NB4 (cell line): ENCODE measurements around the gene ANKHD1.

Source experiments
- MYC ChIP-seq: IDR thresholded peaks from 2 replicates; pipeline ENCODE4 v1.6.1; 2011; ENCODE audit warnings: low read depth, low read length
- POLR2A ChIP-seq: IDR thresholded peaks from 2 replicates; pipeline ENCODE4 v1.6.1; 2011; ENCODE audit warnings: mild to moderate bottlenecking; ENCODE audit not compliant: insufficient read length; ENCODE audit errors: extremely low read depth
- TF ChIP-seq, protein P1 (sequence below): IDR thresholded peaks from one replicate; pipeline ENCODE4 v1.5.1; 2012; ENCODE audit warnings: low read depth, low read length

DNA sequence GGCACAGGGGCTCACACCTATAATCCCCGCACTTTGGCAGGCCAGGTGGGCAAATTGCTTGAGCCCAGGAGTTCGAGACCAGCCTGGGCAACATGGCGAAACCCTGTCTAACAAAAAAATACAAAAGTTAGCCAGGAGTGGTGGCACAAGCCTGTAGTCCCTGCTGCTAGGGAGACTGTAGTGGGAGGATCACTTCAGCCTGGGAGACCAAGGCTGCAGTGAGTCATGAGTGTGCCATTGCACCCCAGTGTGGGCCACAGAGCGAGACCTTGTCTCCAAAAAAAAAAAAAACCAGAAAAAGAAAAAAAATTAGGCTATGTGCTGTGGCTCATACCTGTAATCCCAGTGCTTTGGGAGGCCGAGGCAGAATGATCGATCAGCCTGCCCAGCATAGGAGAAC, 87.3 kb downstream of the ANKHD1 start:
- TF ChIP-seq, protein P1, sequence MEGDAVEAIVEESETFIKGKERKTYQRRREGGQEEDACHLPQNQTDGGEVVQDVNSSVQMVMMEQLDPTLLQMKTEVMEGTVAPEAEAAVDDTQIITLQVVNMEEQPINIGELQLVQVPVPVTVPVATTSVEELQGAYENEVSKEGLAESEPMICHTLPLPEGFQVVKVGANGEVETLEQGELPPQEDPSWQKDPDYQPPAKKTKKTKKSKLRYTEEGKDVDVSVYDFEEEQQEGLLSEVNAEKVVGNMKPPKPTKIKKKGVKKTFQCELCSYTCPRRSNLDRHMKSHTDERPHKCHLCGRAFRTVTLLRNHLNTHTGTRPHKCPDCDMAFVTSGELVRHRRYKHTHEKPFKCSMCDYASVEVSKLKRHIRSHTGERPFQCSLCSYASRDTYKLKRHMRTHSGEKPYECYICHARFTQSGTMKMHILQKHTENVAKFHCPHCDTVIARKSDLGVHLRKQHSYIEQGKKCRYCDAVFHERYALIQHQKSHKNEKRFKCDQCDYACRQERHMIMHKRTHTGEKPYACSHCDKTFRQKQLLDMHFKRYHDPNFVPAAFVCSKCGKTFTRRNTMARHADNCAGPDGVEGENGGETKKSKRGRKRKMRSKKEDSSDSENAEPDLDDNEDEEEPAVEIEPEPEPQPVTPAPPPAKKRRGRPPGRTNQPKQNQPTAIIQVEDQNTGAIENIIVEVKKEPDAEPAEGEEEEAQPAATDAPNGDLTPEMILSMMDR: no peak
- TF ChIP-seq POLR2A (no peak), MYC (no peak)
